A549 (cell line): ENCODE measurements around the gene FOXP1.

ENCODE experiments used
- BCL3 ChIP-seq: fragments of >200 bp; sonication (Bioruptor Twin); formaldehyde crosslinking; IDR thresholded peaks from 3 replicates; pipeline ENCODE4 v1.6.1; 2016
- CBX2 ChIP-seq: fragments of 200-600 bp; sonication (generic); IDR thresholded peaks from 2 replicates; pipeline ENCODE4 v1.6.1; 2016; ENCODE audit warnings: low read depth, mild to moderate bottlenecking, borderline replicate concordance
- CBX8 ChIP-seq: fragments of 200-600 bp; sonication (generic); IDR thresholded peaks from 2 replicates; pipeline ENCODE4 v1.6.1; 2016
- CTCF ChIP-seq: fragments of >200 bp; sonication (Bioruptor Twin); formaldehyde crosslinking; IDR thresholded peaks from 3 replicates; pipeline ENCODE4 v1.5.1; 2016
- EP300 ChIP-seq, 2 experiments: fragments of >200 bp; sonication (Bioruptor Twin); formaldehyde crosslinking; IDR thresholded peaks; 2 replicates in 1 of 2; 3 replicates in 1 of 2; pipeline ENCODE4 v1.6.1; 2016 to 2017
- HEYL ChIP-seq: fragments of 250-450 bp; sonication (Bioruptor Pico); IDR thresholded peaks from 2 replicates; pipeline ENCODE4 v1.8.0; 2021; ENCODE audit warnings: mild to moderate bottlenecking, moderate library complexity
- PBX3 ChIP-seq: IDR thresholded peaks from 2 replicates; pipeline ENCODE4 v1.6.1; 2012
- POLR2A ChIP-seq: IDR thresholded peaks from 2 replicates; pipeline ENCODE4 v1.6.1; 2012; ENCODE audit warnings: mild to moderate bottlenecking, low read length
- RAD21 ChIP-seq, 2 experiments: fragments of >200 bp in 1 of 2; sonication (Bioruptor Twin) in 1 of 2; formaldehyde crosslinking in 1 of 2; IDR thresholded peaks in 1 of 2; conservative IDR thresholded peaks in 1 of 2; 2 replicates in 1 of 2; 3 replicates in 1 of 2; pipeline ENCODE4 v1.6.1; 2012 to 2018; ENCODE audit warnings: inconsistent platforms in 1 of 2
- TF ChIP-seq, protein P1 (sequence below): fragments of 250-450 bp; sonication (Bioruptor Pico); IDR thresholded peaks from 2 replicates; pipeline ENCODE4 v1.5.0; 2021; ENCODE audit warnings: mild to moderate bottlenecking, moderate library complexity, borderline replicate concordance

- TF ChIP-seq PBX3 (no peak), CTCF (no peak), CBX2 (no peak), EP300 (IDR thresholded peaks at IDR 0.05) (no peak), POLR2A (no peak), CBX8 (no peak), RAD21 (conservative IDR thresholded peaks at IDR 0.05 in 1 of 2, IDR thresholded peaks at IDR 0.05 in 1 of 2) (no peak), HEYL (CRISPR knock-in tag) (no peak), BCL3 (no peak)
- TF ChIP-seq, protein P1, sequence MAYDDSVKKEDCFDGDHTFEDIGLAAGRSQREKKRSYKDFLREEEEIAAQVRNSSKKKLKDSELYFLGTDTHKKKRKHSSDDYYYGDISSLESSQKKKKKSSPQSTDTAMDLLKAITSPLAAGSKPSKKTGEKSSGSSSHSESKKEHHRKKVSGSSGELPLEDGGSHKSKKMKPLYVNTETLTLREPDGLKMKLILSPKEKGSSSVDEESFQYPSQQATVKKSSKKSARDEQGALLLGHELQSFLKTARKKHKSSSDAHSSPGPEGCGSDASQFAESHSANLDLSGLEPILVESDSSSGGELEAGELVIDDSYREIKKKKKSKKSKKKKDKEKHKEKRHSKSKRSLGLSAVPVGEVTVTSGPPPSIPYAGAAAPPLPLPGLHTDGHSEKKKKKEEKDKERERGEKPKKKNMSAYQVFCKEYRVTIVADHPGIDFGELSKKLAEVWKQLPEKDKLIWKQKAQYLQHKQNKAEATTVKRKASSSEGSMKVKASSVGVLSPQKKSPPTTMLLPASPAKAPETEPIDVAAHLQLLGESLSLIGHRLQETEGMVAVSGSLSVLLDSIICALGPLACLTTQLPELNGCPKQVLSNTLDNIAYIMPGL (CRISPR knock-in tag): no peak
Observed at GRCh38 chr3:71575433-71575832, 8.1 kb downstream of the FOXP1 start.
